GM23248 (cell line): ENCODE measurements around the gene CFAP74. TPM values are rescaled to one million over a fixed set of nuclear protein-coding genes. Genes with fewer than 3 reads are reported as not detected.
A peak's percentile ranks its signal among the peaks of the same experiment; 100 is the strongest.

Experiments used
- DNase-seq: peaks from one replicate; pipeline ENCODE4 v3.0.0-alpha.2; 2015
- H2AFZ ChIP-seq: fragments of 200-600 bp; sonication (generic); 2 replicates; pipeline ENCODE4 v1.6.1; 2016; ENCODE audit warnings: antibody characterized with exemption
- H3F3A ChIP-seq: fragments of 200-600 bp; sonication (generic); 2 replicates; pipeline ENCODE4 v1.6.1; 2016; ENCODE audit warnings: mild to moderate bottlenecking, antibody characterized with exemption, mixed run types; ENCODE audit not compliant: insufficient read depth
- H3K27ac ChIP-seq: fragments of 200-600 bp; sonication (generic); 2 replicates; pipeline ENCODE4 v1.5.1; 2016; ENCODE audit warnings: mild to moderate bottlenecking
- H3K27me3 ChIP-seq: fragments of 200-600 bp; sonication (generic); replicated peaks from 2 replicates; pipeline ENCODE4 v1.6.1; 2016; ENCODE audit warnings: mild to moderate bottlenecking; ENCODE audit not compliant: insufficient read depth
- H3K36me3 ChIP-seq: fragments of 200-600 bp; sonication (generic); 2 replicates; pipeline ENCODE4 v1.6.1; 2016; ENCODE audit warnings: low read depth, mild to moderate bottlenecking
- H3K4me1 ChIP-seq: fragments of 200-600 bp; sonication (generic); 2 replicates; pipeline ENCODE4 v1.6.1; 2016; ENCODE audit warnings: mild to moderate bottlenecking; ENCODE audit not compliant: insufficient read depth
- H3K4me2 ChIP-seq: fragments of 200-600 bp; sonication (generic); one replicate; pipeline ENCODE4 v1.6.1; 2016; ENCODE audit warnings: mild to moderate bottlenecking; ENCODE audit not compliant: unreplicated experiment
- H3K4me3 ChIP-seq: fragments of 200-600 bp; sonication (generic); 2 replicates; pipeline ENCODE4 v1.5.1; 2016; ENCODE audit warnings: mild to moderate bottlenecking
- H3K79me2 ChIP-seq: fragments of 200-600 bp; sonication (generic); 2 replicates; pipeline ENCODE4 v1.6.1; 2016; ENCODE audit warnings: mild to moderate bottlenecking; ENCODE audit not compliant: insufficient read depth
- H3K9ac ChIP-seq: fragments of 200-600 bp; sonication (generic); 2 replicates; pipeline ENCODE4 v1.6.1; 2016; ENCODE audit warnings: mild to moderate bottlenecking
- H3K9me2 ChIP-seq: fragments of 200-600 bp; sonication (generic); 2 replicates; pipeline ENCODE4 v1.6.1; 2016; ENCODE audit warnings: mixed run types, mild to moderate bottlenecking, moderate library complexity; ENCODE audit not compliant: insufficient read depth
- H3K9me3 ChIP-seq: fragments of 200-600 bp; sonication (generic); one replicate; pipeline ENCODE4 v1.6.1; 2017; ENCODE audit warnings: low read depth
- H4K20me1 ChIP-seq: fragments of 200-600 bp; sonication (generic); 2 replicates; pipeline ENCODE4 v1.6.0; 2016; ENCODE audit not compliant: insufficient read depth
- EZH2 ChIP-seq: fragments of 200-600 bp; sonication (generic); IDR thresholded peaks from 2 replicates; pipeline ENCODE4 v1.6.1; 2018; ENCODE audit warnings: antibody characterized with exemption, mild to moderate bottlenecking; ENCODE audit not compliant: insufficient read depth, poor library complexity, severe bottlenecking
- EZH2phosphoT487 ChIP-seq: fragments of 200-600 bp; sonication (generic); IDR thresholded peaks from 2 replicates; pipeline ENCODE4 v1.6.1; 2018; ENCODE audit warnings: antibody characterized with exemption, moderate library complexity, mild to moderate bottlenecking, low read depth; ENCODE audit not compliant: insufficient read depth
- WGBS, 2 experiments: methylation state at CpG; one replicate each; pipeline ENCODE4 v1.1.6; 2015 to 2017; ENCODE audit warnings: low lambda C conversion rate in 2 of 2, low coverage in 1 of 2; ENCODE audit errors: missing lambda C conversion rate in 2 of 2; 5-methylcytosine and 5-hydroxymethylcytosine counted together
- in situ Hi-C: fragments of 300-500 bp; cut with MboI; formaldehyde crosslinking; loops from 2 replicates; pipeline ENCODE4 v1.15.0; 2020
- polyA plus RNA-seq: library from polyadenylated mRNA; unstranded; fragments of >200 nt; fragmentation: Nextera tagmentation; extraction: Ambion mirVana; gene quantifications from 2 replicates; pipeline ENCODE4 v1.2.1, GENCODE V29; 2016
- total RNA-seq: library from RNA; depleted of rRNA; stranded (reverse); fragments of >200 nt; shearing (Covaris generic); gene quantifications from 2 replicates; pipeline ENCODE4 v1.2.3, GENCODE V29; 2014

CFAP74 gene
- total and polyA plus RNA-seq, 2 experiments from 2014 or later = not detected

GRCh38 chr1:1948783-1949182 lies 54.8 kb downstream of the CFAP74 start:
- H2AFZ ChIP-seq = no peak overlapping the region
- no peaks in the 10 kb centered on the region for H3F3A ChIP-seq
- no peaks in the 10 kb centered on the region for H3K79me2 ChIP-seq
- in situ Hi-C loops = no loop called here
- peaks cover 32% of the 10 kb centered on the region for H3K27me3 ChIP-seq
- no peak overlapping the region for H3K9ac ChIP-seq
- H4K20me1 ChIP-seq = no peaks in the 10 kb centered on the region
- no peak overlapping the region for H3K4me3 ChIP-seq
- no peak for DNase-seq
- H3K9me3 ChIP-seq = no peaks in the 10 kb centered on the region
- no peak overlapping the region for H3K27ac ChIP-seq
- no peaks in the 10 kb centered on the region for H3K9me2 ChIP-seq
- H3K4me2 ChIP-seq = no peak overlapping the region
- H3K4me1 ChIP-seq = no peaks in the 10 kb centered on the region
- H3K36me3 ChIP-seq = no peaks in the 10 kb centered on the region
- no peak for TF ChIP-seq EZH2phosphoT487
- TF ChIP-seq EZH2 = no peak
- 31 to 45% methylated on average over 1 of the region's 1 CpG for WGBS, 2 experiments

GRCh38 chr1:1947493-1947892 lies 56.1 kb downstream of the CFAP74 start:
- Histone ChIP-seq H3K4me1 (no peaks in the 10 kb centered on the region), H3K9me3 (no peaks in the 10 kb centered on the region), H3K79me2 (no peaks in the 10 kb centered on the region), H3K9ac (no peak overlapping the region), H3K27ac (no peak overlapping the region), H3K27me3 (peaks cover 28% of the 10 kb centered on the region), H3F3A (no peaks in the 10 kb centered on the region), H3K36me3 (no peaks in the 10 kb centered on the region), H3K4me3 (no peak overlapping the region), H3K9me2 (no peaks in the 10 kb centered on the region), H2AFZ (no peak overlapping the region), H3K4me2 (no peak overlapping the region), H4K20me1 (no peaks in the 10 kb centered on the region)
- TF ChIP-seq EZH2phosphoT487 (no peak), EZH2 (no peak)
- in situ Hi-C loops = no loop called here
- DNase-seq = no peak
- 57 to 68% methylated on average over 14 of the region's 14 CpGs for WGBS, 2 experiments

- H3K36me3 ChIP-seq = no peaks in the 10 kb centered on the region
- H3K9me3 ChIP-seq = no peaks in the 10 kb centered on the region
- in situ Hi-C loops = no loop called here
- H3K9ac ChIP-seq = no peak overlapping the region
- TF ChIP-seq EZH2 = no peak
- TF ChIP-seq EZH2phosphoT487 = no peak
- no peaks in the 10 kb centered on the region for H3K9me2 ChIP-seq
- no peak overlapping the region for H3K4me2 ChIP-seq
- peak; percentile 38 for DNase-seq
- H4K20me1 ChIP-seq = no peaks in the 10 kb centered on the region
- no peak overlapping the region for H3K27ac ChIP-seq
- no peaks in the 10 kb centered on the region for H3K4me1 ChIP-seq
- H2AFZ ChIP-seq = no peak overlapping the region
- H3K27me3 ChIP-seq = peaks cover 23% of the 10 kb centered on the region; the same call in 1 of the 2 replicates
- 1 to 8% methylated on average over 11 of the region's 11 CpGs for WGBS, 2 experiments
- no peaks in the 10 kb centered on the region for H3F3A ChIP-seq
- no peak overlapping the region for H3K4me3 ChIP-seq
- H3K79me2 ChIP-seq = no peaks in the 10 kb centered on the region
Measured at GRCh38 chr1:1946540-1946939, 57.0 kb downstream of the CFAP74 start.

GRCh38 chr1:1945782-1946393 lies 57.7 kb downstream of the CFAP74 start:
- H3F3A ChIP-seq = no peaks in the 10 kb centered on the region
- WGBS, 2 experiments = 67 to 72% methylated on average over 28 to 29 of the region's 29 CpGs
- H3K79me2 ChIP-seq = no peaks in the 10 kb centered on the region
- H3K9ac ChIP-seq = no peak overlapping the region
- H2AFZ ChIP-seq = no peak overlapping the region
- no peaks in the 10 kb centered on the region for H3K9me2 ChIP-seq
- TF ChIP-seq EZH2phosphoT487 = no peak
- TF ChIP-seq EZH2 = no peak
- no peak for DNase-seq
- H3K27me3 ChIP-seq = peaks cover 17% of the 10 kb centered on the region; the same call in 1 of the 2 replicates
- no peak overlapping the region for H3K27ac ChIP-seq
- no peak overlapping the region for H3K4me2 ChIP-seq
- H4K20me1 ChIP-seq = no peaks in the 10 kb centered on the region
- H3K9me3 ChIP-seq = no peaks in the 10 kb centered on the region
- no peaks in the 10 kb centered on the region for H3K36me3 ChIP-seq
- H3K4me1 ChIP-seq = no peaks in the 10 kb centered on the region
- H3K4me3 ChIP-seq = no peak overlapping the region
- in situ Hi-C loops = no loop called here
